NB4 (cell line): Measurements from ENCODE around the gene SLC25A38.

Experiments used
- CTCF ChIP-seq: IDR thresholded peaks from one replicate; pipeline ENCODE4 v1.5.1; 2012; ENCODE audit warnings: low read depth, low read length
- MAX ChIP-seq: IDR thresholded peaks from 2 replicates; pipeline ENCODE4 v1.6.1; 2011; ENCODE audit warnings: low read depth, low read length
- MYC ChIP-seq: IDR thresholded peaks from 2 replicates; pipeline ENCODE4 v1.6.1; 2011; ENCODE audit warnings: low read depth, low read length
- POLR2A ChIP-seq: IDR thresholded peaks from 2 replicates; pipeline ENCODE4 v1.6.1; 2011; ENCODE audit warnings: mild to moderate bottlenecking; ENCODE audit not compliant: insufficient read length; ENCODE audit errors: extremely low read depth

GRCh38 chr3:39409514-39410136 is 26.5 kb downstream of the SLC25A38 start:
- TF ChIP-seq CTCF (no peak), POLR2A (no peak), MYC (no peak), MAX (no peak)
